ENCODE data around the gene PCNX2. TPM values are rescaled to one million over a fixed set of nuclear protein-coding genes. Genes with fewer than 3 reads are reported as not detected.

PCNX2 gene
- total and polyA plus RNA-seq, 2 of the 13 experiments (the other 11 are each of a cell fraction or from before 2014, with no cell fraction given): 0.11 to 0.42 TPM

- 26% methylated on average over 5 of the region's 5 CpGs for WGBS (ENCODE audit: low lambda C conversion rate)
- ChIA-PET CTCF (ENCODE audit: low intra/inter-chr PET ratio, low total read pairs) (no interaction called here), POLR2A (no interaction called here)
- in situ Hi-C loops (cut with HindIII; ENCODE audit: extremely low pct_ligation_motif_present, low pct_unique_long_range_greater_than_20kb) (no loop called here), intact Hi-C loops (cut with micrococcal nuclease; ENCODE audit: unreplicated experiment) (no loop called here)
- H3K9ac ChIP-seq (ENCODE audit: insufficient read depth, low read depth, low read length): no peak overlapping the region
- H3K4me1 ChIP-seq (ENCODE audit: insufficient read depth, low read length): no peaks in the 10 kb centered on the region
- TF ChIP-seq ZNF614 (CRISPR knock-in tag; IDR thresholded peaks at IDR 0.05; ENCODE audit: borderline replicate concordance) (no peak), SALL2 (CRISPR knock-in tag; IDR thresholded peaks at IDR 0.05) (no peak), MTF1 (CRISPR knock-in tag; IDR thresholded peaks at IDR 0.05) (no peak), CEBPG (CRISPR knock-in tag; IDR thresholded peaks at IDR 0.05) (no peak), MEIS1 (CRISPR knock-in tag; IDR thresholded peaks at IDR 0.05; ENCODE audit: borderline replicate concordance) (no peak)
- H3K4me3 ChIP-seq (replicated peaks in 1 of 3; ENCODE audit: insufficient read depth in 1 of 3, low read depth in 2 of 3, low read length in 3 of 3): no peak overlapping the region
- no peaks in the 10 kb centered on the region for H3K36me3 ChIP-seq (replicated peaks in 1 of 2; ENCODE audit: control insufficient read depth in 1 of 2, insufficient read depth in 2 of 2, low read length in 2 of 2)
- peaks cover 0 to 6% of the 10 kb centered on the region in 2 experiments; a peak in 1 of 5 replicates for H3K27me3 ChIP-seq (ENCODE audit: control insufficient read depth in 1 of 2, insufficient read depth in 2 of 2, low read length in 2 of 2)
- no peak overlapping the region for H3K27ac ChIP-seq (ENCODE audit: extremely low read length, insufficient read depth, low read length)
- H3K4me2 ChIP-seq (ENCODE audit: low read depth, low read length): no peak overlapping the region
- FAIRE-seq: no peak
- ATAC-seq: no peak
- no peak overlapping the region for H2AFZ ChIP-seq (ENCODE audit: low read length)
- peaks cover 5% of the 10 kb centered on the region; the same call in 1 of the 2 replicates for H3K9me3 ChIP-seq (ENCODE audit: low read length)
- H4K20me1 ChIP-seq (ENCODE audit: insufficient read depth, low read length): no peaks in the 10 kb centered on the region
- no TSS peak for BruUV-seq (replicated peaks)
- no peak for DNase-seq (ENCODE audit: low spot score)
- H3K79me2 ChIP-seq (ENCODE audit: insufficient read depth, low read length): no peaks in the 10 kb centered on the region
Measured at GRCh38 chr1:233290396-233291034, 5.0 kb downstream of the PCNX2 start.

- Histone ChIP-seq H3K9me3 (ENCODE audit: low read length) (peaks cover 5% of the 10 kb centered on the region; the same call in 1 of the 2 replicates), H3K36me3 (replicated peaks in 1 of 2; ENCODE audit: control insufficient read depth in 1 of 2, insufficient read depth in 2 of 2, low read length in 2 of 2) (no peaks in the 10 kb centered on the region), H2AFZ (ENCODE audit: low read length) (no peak overlapping the region), H3K27ac (ENCODE audit: extremely low read length, insufficient read depth, low read length) (no peak overlapping the region), H3K4me1 (ENCODE audit: insufficient read depth, low read length) (no peaks in the 10 kb centered on the region), H3K4me2 (ENCODE audit: low read depth, low read length) (no peak overlapping the region), H3K4me3 (replicated peaks in 1 of 3; ENCODE audit: insufficient read depth in 1 of 3, low read depth in 2 of 3, low read length in 3 of 3) (no peak overlapping the region), H3K9ac (ENCODE audit: insufficient read depth, low read depth, low read length) (no peak overlapping the region), H4K20me1 (ENCODE audit: insufficient read depth, low read length) (no peaks in the 10 kb centered on the region), H3K79me2 (ENCODE audit: insufficient read depth, low read length) (no peaks in the 10 kb centered on the region), H3K27me3 (ENCODE audit: control insufficient read depth in 1 of 2, insufficient read depth in 2 of 2, low read length in 2 of 2) (0 out of 5 replicates have a peak, but pooled peaks cover 0 to under 1% of the 10 kb centered on the region in 2 experiments)
- intact Hi-C loops (cut with micrococcal nuclease; ENCODE audit: unreplicated experiment): no loop called here
- ChIA-PET CTCF (ENCODE audit: low intra/inter-chr PET ratio, low total read pairs) (no interaction called here), POLR2A (no interaction called here)
- 21% methylated on average over 4 of the region's 4 CpGs for WGBS (ENCODE audit: low lambda C conversion rate)
- FAIRE-seq (no peak), DNase-seq (ENCODE audit: low spot score) (no peak), ATAC-seq (no peak)
- in situ Hi-C loops (cut with HindIII; ENCODE audit: extremely low pct_ligation_motif_present, low pct_unique_long_range_greater_than_20kb): no loop called here
- BruUV-seq (replicated peaks): no TSS peak
- TF ChIP-seq HOXD1 (CRISPR knock-in tag; IDR thresholded peaks at IDR 0.05) (no peak), ARNTL (CRISPR knock-in tag; IDR thresholded peaks at IDR 0.05) (no peak), HINFP (CRISPR knock-in tag; IDR thresholded peaks at IDR 0.05; ENCODE audit: low read depth) (no peak), ZNF160 (CRISPR knock-in tag; IDR thresholded peaks at IDR 0.05) (no peak), ZNF709 (CRISPR knock-in tag; IDR thresholded peaks at IDR 0.05) (no peak), ZNF549 (CRISPR knock-in tag; IDR thresholded peaks at IDR 0.05) (no peak), TFAP4 (IDR thresholded peaks at IDR 0.05; ENCODE audit: borderline replicate concordance, low read depth) (no peak), PAXIP1 (CRISPR knock-in tag; conservative IDR thresholded peaks at IDR 0.05) (no peak), ZNF446 (CRISPR knock-in tag; IDR thresholded peaks at IDR 0.05) (no peak)
Measured at GRCh38 chr1:233289676-233290075, 5.8 kb downstream of the PCNX2 start.
